Bronchial smooth muscle cell (primary cell): ENCODE data around the gene PRL. TPM values are rescaled to one million over a fixed set of nuclear protein-coding genes. Genes with fewer than 3 reads are reported as not detected.

Experiments used
- total RNA-seq: library from RNA; depleted of rRNA; stranded (reverse); fragments of >200 nt; gene quantifications from 2 replicates; pipeline ENCODE4 v1.2.1, GENCODE V29; 2014

PRL gene
- total RNA-seq = not detected in 2 replicates

GRCh38 chr6:22296936-22297335 is at the start of gene PRL:
TSS of gene PRL (minus strand) at chr6:22297036. CDS start at chr6:22296982, 54 bp downstream.

